HFFc6 (cell line): ENCODE results near the gene COL9A2. TPM values are rescaled to one million over a fixed set of nuclear protein-coding genes. Genes with fewer than 3 reads are reported as not detected.
A peak's percentile ranks its signal among the peaks of the same experiment; 100 is the strongest.
"Not testable (repeated sequence)": the region's sequence is repeated elsewhere in the genome, so short reads cannot be mapped to it uniquely, and the experiment has no call there.

Source experiments
- DNase-seq: peaks from one replicate; pipeline ENCODE4 v3.0.0-alpha.2; 2018
- H3K27ac Mint-ChIP-seq: 2 replicates; pipeline ENCODE4 v1.8.0; 2020; ENCODE audit warnings: mild to moderate bottlenecking, mixed read lengths
- H3K27me3 Mint-ChIP-seq: 2 replicates; pipeline ENCODE4 v1.8.0; 2021; ENCODE audit warnings: mild to moderate bottlenecking, moderate library complexity, mixed read lengths; ENCODE audit not compliant: insufficient read depth
- H3K36me3 Mint-ChIP-seq: 2 replicates; pipeline ENCODE4 v1.8.0; 2021; ENCODE audit warnings: low read depth, mixed read lengths
- H3K4me1 Mint-ChIP-seq: 2 replicates; pipeline ENCODE4 v1.8.0; 2020; ENCODE audit warnings: low read depth, mixed read lengths
- H3K4me3 Mint-ChIP-seq: 2 replicates; pipeline ENCODE4 v1.8.0; 2020; ENCODE audit warnings: mild to moderate bottlenecking, moderate library complexity, mixed read lengths
- H3K9me3 Mint-ChIP-seq: 2 replicates; pipeline ENCODE4 v1.8.0; 2020; ENCODE audit warnings: mild to moderate bottlenecking, mixed read lengths
- total RNA-seq, 6 experiments: library from RNA; stranded (reverse); fragmentation: NEBNext Ultra II Directional; extraction: Animal tissue kit (Norgen Biotek cat#: 25700); gene quantifications; 2 replicates in 1 of 6; 3 replicates in 5 of 6; pipeline ENCODE4 v1.2.3, GENCODE V29; 2021
- TF ChIP-seq, protein P1 (sequence below): fragments of 200-600 bp; sonication (generic); IDR thresholded peaks from 2 replicates; pipeline ENCODE4 v1.5.0; 2021; ENCODE audit warnings: antibody characterized with exemption, mild to moderate bottlenecking

Gene COL9A2
- total RNA-seq, 6 experiments from 2014 or later = 0.07 to 0.48 (median 0.32) TPM

DNA sequence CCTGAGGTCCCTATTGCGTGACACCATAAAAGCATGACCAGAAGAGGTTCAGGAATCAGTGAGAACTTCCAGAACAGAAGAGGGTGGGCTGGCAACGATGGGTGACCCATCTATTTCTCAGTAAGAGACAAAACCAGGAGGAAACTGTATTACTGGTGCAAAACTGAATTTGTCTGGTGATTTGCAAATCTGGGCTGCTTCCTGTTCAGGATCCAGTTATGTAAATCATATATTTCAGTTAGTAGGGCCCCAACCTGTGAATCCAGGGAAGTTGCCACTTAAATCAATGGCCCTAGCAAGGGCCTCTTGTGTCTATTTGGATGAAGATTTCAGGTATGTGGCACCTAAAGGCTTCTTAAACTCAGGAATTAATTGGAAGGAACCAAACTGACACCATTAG is 33.3 kb upstream of the COL9A2 start:
- H3K4me1 Mint-ChIP-seq = no peaks in the 10 kb centered on the region; the same call in 1 of the 2 replicates
- H3K36me3 Mint-ChIP-seq = no peaks in the 10 kb centered on the region
- peaks cover 15% of the 10 kb centered on the region for H3K27me3 Mint-ChIP-seq

DNA sequence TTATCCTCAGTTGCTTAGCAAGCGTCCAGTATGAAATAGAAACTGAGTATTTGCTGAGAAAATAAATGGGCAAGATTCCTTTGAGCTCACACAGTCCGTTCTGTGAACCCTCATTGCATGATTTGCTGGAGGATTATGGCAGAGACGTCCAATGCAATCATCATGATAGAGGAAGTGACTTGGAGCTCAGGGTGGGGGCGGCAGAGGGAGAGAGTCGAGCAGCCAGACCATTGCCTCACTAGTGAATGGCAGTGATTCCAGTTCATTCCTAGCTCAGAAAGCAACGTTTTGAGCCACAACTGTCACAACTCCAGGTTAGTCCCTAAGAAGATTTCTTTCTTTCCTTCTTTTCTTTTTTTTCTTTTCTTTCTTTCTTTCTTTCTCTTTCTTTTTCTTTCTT is 27.5 kb upstream of the COL9A2 start:
- peak; percentile 34 for DNase-seq
- peak overlapping the region; percentile 38; the same call in 1 of the 2 replicates for H3K27ac Mint-ChIP-seq
- H3K36me3 Mint-ChIP-seq = peaks cover 9% of the 10 kb centered on the region; the same call in 1 of the 2 replicates
- H3K4me1 Mint-ChIP-seq = peaks cover 15% of the 10 kb centered on the region
- TF ChIP-seq, protein P1, sequence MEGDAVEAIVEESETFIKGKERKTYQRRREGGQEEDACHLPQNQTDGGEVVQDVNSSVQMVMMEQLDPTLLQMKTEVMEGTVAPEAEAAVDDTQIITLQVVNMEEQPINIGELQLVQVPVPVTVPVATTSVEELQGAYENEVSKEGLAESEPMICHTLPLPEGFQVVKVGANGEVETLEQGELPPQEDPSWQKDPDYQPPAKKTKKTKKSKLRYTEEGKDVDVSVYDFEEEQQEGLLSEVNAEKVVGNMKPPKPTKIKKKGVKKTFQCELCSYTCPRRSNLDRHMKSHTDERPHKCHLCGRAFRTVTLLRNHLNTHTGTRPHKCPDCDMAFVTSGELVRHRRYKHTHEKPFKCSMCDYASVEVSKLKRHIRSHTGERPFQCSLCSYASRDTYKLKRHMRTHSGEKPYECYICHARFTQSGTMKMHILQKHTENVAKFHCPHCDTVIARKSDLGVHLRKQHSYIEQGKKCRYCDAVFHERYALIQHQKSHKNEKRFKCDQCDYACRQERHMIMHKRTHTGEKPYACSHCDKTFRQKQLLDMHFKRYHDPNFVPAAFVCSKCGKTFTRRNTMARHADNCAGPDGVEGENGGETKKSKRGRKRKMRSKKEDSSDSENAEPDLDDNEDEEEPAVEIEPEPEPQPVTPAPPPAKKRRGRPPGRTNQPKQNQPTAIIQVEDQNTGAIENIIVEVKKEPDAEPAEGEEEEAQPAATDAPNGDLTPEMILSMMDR = no peak
- peaks cover 9% of the 10 kb centered on the region for H3K27me3 Mint-ChIP-seq
- peaks cover 10% of the 10 kb centered on the region for H3K9me3 Mint-ChIP-seq
- peak overlapping the region; percentile 43 for H3K4me3 Mint-ChIP-seq

More for the DNA sequence above, 33.3 kb upstream of the COL9A2 start:
- no peak overlapping the region for H3K27ac Mint-ChIP-seq
- H3K4me3 Mint-ChIP-seq = no peak overlapping the region
- H3K9me3 Mint-ChIP-seq = no peaks in the 10 kb centered on the region
- TF ChIP-seq, protein P1 = no peak
- DNase-seq = no peak

DNA sequence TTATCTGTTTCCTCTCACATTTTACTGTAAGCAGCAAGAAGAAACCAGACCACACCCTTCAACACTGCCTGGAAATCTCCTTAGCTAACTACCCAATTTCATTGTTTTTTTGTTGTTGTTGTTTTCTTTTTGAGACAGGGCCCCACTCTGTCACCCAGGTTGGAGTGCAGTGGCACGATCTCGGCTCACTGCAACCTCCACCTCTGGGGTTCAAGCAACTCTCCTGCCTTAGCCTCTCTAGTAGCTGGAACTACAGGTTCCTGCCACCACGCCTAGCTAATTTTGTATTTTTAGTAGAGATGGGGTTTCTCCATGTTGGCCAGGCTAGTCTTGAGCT is 25.3 kb upstream of the COL9A2 start:
- H3K36me3 Mint-ChIP-seq, H3K4me3 Mint-ChIP-seq, H3K9me3 Mint-ChIP-seq, H3K27ac Mint-ChIP-seq, DNase-seq: not testable (repeated sequence)
- H3K27me3 Mint-ChIP-seq = peaks cover 12% of the 10 kb centered on the region
- H3K4me1 Mint-ChIP-seq = peaks cover 22% of the 10 kb centered on the region

DNA sequence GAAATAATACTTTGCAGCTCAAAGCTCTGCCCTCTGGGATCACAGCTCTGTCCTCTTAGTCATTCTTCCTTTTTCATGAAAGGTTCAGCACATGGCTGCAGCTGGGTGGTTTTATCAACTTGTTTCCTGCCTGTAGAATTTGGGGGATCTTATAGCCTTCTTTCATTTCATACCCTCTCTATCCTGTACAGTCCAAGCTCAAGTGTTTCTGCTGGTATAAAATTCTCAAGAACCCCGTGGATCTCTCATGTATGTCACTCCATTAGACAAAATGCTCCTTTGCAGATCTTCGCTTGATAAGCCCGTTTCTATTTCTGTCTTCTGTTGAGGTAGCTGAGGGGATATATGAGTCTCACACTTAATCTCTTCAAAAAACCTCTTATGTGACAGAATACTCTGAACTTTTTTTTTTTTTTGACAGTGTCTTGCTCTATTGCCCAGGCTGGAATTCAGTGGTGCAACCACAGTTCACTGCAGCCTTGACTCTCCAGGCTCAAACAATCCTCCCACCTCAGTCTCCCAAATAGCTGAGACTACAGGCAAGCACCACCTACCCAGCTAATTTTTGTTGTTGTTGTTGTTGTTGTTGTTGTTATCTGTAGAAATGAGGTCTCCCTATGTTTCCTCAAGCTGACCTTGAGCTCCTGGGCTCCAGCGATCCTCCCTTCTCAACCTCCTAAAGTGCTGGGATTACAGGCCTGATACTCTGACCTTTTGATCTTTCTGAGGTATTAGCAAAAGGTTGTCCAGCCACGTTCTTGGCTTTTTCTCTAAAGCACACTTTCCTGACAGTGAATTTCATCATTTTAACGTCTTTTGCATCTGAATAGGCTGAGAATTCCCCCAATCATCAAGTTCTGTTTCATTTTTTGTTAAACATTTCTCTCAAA is 24.6 kb upstream of the COL9A2 start:
- peaks cover 9% of the 10 kb centered on the region; the same call in 1 of the 2 replicates for H3K36me3 Mint-ChIP-seq
- no peak for DNase-seq

DNA sequence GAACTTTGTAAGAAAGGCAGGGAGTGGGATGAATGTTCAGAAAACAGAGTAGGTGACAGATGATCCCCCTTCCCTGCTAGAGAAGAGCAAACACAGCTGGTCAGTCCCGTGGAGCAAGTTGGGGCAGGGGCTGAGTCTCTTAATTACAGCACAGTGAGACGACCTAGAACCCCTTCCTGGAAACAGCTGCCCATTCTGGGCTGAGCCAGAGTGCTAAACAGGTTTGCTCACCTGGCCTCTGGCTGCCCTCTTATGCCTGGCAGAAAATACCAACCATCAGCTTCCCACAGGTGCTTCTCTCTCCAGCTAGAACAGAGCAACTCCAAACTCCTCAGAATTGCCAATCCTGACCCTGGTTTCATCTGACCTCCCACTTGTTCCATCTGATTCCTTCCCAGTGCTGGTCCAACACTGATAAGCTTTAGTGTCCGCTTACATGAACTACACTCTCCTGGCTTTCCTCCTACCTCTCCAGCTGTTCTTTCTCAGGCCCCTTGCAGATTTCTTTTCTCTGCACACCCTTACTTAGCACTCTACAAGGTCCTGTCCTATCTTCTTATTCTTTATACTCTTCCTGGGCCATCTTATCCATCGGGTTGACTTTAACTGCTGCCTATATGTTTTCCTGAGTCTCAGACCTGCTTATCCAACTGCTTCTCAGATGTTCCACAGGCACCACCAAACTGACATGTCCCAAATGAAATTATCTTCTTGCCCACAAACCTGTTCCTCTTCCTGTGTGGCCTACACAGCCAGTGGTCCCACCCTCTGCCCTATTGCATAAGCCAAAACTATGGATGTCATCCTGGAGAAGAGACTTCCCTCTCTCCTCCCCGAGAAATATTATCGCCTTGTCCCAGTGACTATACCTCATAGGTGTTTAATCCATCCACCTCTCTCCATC is 22.6 kb upstream of the COL9A2 start:
- TF ChIP-seq, protein P1 = no peak
- Mint-ChIP-seq H3K27me3 (peaks cover 12% of the 10 kb centered on the region), H3K9me3 (peaks cover 10% of the 10 kb centered on the region), H3K4me3 (no peak overlapping the region), H3K36me3 (peaks cover 9% of the 10 kb centered on the region; the same call in 1 of the 2 replicates), H3K4me1 (peaks cover 15% of the 10 kb centered on the region), H3K27ac (no peak overlapping the region)
- DNase-seq = no peak

More for the DNA sequence above, 24.6 kb upstream of the COL9A2 start:
- peaks cover 10% of the 10 kb centered on the region for H3K9me3 Mint-ChIP-seq
- TF ChIP-seq, protein P1 = no peak
- H3K4me3 Mint-ChIP-seq = no peak overlapping the region
- H3K4me1 Mint-ChIP-seq = peaks cover 22% of the 10 kb centered on the region
- H3K27me3 Mint-ChIP-seq = peaks cover 12% of the 10 kb centered on the region
- no peak overlapping the region for H3K27ac Mint-ChIP-seq
